Stimulated activated CD4-positive, alpha-beta T cell treated with anti-CD3 and anti-CD28 coated beads, Interleukin-2, amount 100 ng/mL, for 48 hours (primary cell): Measurements from ENCODE around the gene NFATC1.

Source experiments
- DNase-seq, 2 donors: peaks; one replicate each; pipeline ENCODE4 v3.0.0-alpha.2; 2020

The NFATC1 gene

DNA sequence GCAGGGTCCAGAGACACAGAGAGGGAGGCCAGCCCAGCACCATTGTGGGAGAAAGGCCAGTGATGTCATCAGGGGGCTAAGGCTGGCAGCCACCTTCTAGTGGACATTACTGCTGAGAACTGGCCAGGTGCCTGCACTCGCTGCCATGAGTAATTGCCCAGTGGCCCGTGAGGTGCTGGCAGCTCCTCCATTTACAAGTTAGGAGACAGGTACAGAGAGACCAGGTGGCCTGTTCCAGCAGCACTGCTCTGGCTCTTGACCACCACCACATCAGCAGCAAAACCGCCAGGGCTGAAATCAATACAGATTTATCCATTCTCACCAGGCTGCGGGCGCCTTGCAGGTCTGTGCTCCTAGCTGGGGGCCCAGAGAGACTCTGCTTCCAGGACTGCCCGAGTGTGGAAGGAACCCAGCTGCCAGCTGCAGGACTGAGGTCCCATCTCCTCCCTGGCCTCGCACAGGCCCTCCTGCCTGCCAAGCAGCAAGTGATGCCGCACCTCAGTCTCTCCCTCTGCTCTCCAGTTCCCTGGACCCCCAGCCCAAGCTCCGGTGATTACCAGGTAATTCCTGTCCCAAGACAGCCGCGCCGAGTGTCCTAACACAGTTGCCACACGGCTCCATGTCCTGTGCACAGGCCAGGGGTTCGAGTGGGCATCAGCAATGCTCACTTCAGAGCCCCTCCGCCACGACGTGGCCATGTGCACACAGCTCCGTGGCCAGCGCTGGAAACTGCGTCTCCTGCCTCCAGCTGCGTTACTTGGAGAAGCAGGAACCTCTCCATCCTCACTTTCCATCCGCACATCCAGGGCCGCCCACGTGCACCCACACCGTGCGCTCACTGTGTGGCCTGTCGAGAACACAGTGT is 182.9 kb downstream of the NFATC1 start:
- DNase-seq = no peak
